DMS79 treated with DMSO at 0.1 percent for 48 hours (cell line): ENCODE measurements around the gene MORC2.

Source experiments
- DNase-seq: peaks from one replicate; lab custom pipeline; 2025; lab: John Stamatoyannopoulos, UW

The MORC2 gene

DNA sequence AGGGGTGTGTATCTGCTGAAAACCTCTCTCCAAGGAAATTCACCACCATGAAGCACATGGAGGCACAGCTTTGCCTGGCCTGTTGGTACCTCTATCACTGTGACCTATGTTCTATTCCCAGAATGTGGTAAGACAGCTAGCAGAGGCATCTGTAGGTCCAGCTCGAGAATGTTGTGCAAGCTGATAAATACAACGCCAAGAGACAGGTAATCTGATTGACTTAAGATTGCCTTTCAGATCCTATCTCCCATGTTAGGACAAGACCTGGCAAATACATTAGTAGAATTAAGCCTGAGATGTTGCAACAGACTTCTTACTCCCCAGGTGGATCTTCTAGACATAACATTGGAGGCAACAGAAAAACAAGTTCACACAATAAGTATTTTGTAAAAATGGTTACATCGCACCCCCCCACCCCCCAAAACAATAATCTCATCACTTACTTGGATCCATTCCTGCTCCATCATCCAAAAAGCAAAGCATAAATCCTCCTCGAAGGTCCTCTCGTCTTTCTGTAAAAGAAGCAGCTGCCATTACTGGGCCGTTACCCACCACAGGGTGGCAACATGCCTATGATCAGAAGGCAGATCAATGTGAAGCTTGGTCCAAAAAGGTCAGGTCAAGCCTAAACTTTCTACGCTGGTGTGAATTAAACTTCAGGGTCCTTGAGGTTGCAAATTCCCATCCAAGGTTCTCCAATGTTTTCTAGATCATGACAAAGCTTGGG is 18.5 kb downstream of the MORC2 start:
- no peak for DNase-seq

DNA sequence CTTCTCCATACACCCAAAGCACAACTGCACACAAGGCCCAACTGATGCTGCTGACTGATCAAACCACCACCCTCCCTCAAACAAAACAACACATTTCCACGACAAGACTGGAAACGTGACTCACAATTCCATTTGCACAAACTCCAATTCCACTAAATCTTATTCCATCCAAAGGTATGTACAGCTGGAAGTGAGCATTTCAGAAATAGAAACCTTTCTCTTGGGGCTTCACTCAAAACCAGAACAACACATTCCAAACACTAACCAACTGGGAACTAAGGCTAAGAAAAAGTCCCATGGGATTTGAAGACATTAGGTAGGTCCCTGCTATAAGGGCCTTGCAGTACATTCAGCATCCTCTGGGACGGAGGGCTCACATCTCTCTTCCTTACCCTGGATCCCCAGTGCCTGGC is 19.6 kb downstream of the MORC2 start:
- DNase-seq, result no peak

DNA sequence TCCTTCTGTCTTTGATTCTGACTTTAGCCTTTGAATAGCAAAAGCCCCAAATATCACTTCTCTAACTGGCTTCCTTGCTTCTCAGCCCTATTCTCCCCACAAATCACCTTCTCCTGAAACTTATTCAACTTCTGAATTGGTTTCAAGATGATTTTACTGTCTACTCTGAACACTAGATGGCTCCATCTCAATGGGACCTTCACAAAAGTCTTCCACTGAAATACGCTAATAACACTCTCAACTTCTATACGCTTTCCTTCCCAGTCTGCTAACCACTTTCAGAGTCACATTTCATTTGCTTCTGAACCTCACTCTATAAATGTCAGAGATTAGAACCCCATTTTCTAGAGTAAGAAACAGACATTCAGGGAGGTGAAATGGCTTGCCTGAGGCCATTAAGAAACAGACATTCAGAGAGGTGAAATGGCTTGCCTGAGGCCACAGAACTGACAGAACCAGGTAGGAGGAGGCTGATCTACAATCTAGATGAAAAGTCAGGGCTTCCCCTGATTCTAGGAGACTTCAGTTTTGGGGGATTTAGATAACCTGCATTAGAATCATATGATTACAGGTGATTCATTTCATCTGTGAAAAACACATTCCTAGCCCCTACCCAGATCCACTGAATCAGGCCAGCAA is 20.6 kb downstream of the MORC2 start:
- no peak for DNase-seq

DNA sequence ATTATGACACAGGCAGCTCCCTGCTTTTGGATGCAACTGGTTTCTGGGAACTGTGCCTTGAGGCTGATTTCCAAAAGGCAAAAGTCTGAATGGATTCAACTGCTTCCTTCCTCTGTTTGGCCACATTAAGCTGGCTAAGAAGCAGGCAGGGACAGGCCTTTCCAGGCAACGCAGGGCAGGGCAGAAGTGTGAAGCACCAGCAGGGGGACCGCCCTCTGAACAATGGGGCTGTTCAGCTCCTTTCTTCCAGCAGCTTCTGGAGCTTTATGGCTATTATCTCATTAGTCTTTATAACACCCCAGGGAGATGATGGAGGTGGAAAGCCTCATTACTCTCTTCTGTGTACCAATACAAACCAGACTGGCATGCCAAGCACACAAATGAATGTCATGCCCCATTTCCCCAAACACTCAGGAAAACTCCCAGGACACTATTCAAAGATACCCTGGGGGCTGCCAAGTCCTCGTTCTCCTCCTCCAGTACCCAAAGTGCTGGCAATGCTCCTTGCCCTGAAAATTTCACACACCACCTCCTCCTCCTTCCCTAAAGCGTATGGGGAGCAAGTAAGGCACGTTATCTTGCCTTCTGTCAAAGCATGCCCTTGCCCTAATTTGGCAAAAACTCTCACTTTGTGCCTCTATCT is 21.3 kb downstream of the MORC2 start:
- DNase-seq, result peak; percentile 86

DNA sequence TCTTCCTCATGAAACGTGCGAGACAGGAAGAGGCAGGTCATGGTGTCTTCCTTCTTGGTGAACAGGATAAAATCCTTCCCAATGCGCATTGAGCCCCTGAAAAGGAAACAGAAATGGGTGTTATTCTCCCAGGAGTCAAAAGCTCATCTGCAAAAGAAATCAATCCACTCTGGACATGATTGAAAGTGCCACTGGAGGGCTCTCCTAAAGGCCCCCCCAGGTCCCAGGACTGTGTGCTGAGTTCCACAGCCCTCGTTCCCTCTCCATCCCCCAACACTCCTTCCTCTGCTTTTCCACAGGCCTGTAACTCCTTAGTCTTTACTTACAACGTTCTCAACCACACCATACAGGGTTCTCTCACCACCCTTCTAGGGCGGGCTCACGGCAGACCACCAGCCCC is 22.2 kb downstream of the MORC2 start:
- no peak for DNase-seq

DNA sequence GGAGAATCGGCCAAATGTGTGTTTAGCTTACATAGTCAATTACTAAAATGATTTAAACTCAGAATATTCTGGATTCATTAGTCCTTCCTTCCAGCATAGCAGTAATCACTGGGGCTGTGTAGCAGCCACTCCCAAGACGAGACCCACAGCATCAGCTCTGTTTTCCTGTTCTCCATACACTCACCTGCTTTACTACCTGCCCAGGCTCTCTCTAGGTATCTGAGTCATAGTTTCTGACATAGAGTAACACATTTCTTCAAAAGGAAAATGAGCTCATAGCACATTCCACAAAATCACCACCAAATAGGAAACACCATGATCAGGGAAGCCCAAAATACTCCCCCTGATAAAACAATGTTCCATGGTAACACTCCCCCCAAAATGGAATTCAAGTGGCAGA is 22.9 kb downstream of the MORC2 start:
- no peak for DNase-seq

DNA sequence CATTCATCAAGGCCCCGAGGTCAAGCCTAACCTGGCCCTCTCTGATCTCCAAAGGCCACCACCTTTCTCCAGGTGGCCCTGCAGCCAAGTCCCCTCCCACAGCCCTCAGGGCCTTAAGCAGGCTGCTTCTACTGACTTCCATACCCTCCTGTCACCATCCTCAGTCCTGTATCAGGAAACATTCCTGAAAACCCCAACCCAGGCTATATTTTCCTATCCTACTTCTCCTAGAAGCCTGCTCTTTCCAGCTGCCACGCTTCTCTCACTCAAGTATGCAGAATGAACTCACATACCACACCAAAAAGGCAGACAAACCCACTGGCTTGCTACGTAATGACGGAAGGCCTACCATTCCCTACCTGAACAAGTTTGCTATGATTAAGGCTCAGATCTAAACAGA is 23.6 kb downstream of the MORC2 start:
- DNase-seq, result no peak

DNA sequence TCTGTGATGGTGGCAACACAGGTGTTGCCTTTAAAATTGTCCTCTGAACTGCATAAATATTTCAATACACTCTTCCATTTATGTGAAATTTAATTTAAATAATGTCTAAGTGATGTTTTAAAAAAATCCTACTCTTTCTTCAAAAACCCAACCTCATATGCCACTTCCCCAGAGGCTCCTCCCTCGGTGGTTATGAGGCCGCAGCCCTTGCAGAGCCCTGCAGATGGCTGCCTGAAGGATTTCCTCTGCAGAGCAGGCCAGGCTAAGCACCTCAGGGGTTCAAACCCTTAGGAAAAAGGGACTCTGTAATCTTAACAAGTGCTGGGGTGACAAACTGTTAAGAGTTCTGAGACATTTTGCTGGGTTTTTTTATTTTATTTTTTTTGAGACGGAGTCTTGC is 25.2 kb downstream of the MORC2 start:
- DNase-seq, result no peak

DNA sequence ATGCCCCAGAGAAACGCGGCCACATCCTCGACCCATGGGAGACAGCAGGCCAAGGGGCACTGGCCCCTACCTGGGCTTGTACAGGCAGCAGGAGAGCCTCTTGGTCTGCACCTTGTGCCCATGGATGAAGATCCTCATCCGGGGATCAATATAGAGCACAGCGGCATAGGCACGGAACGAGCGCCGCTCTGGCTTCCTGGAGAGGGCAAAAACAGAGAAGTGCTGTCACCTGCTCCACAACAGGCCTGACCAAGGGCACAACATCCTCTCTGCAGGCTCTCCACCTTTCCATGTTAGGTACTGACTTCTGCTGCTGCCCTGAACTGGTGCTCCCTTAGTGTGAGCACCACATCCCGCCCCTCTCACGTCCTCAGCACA is 27.2 kb downstream of the MORC2 start:
- DNase-seq, result no peak

DNA sequence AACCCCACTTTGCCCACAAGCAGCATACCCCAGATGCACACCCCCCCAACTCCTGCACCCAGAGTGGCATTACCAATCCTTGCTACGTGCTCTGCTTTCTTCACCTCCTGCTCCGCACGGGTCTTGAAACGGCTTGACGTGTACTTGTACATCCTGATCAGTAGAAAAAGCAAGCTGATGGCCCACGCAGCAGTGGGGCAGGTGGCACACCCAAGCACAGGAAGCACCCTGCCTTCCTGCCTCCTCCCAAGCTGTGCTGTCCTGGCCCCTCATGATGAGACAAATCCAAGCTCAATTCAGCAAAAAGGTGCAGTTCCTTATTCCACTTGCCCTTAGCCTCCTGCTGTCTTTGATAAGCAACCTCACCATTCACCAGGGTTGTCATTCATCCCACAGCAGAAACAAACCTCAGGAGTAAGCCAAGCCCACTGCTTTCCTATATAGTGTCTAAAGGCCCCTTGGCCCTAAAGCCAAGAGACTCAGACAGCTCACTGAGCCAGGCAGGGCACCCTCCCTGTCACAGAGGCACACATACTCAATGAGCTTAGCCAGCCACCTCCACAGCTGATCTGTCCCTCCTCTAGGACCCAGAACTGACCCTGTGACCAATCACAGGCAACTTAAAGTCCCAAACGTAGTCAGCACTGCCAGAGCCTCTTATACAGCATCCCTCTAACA is 27.8 kb downstream of the MORC2 start:
- no peak for DNase-seq

DNA sequence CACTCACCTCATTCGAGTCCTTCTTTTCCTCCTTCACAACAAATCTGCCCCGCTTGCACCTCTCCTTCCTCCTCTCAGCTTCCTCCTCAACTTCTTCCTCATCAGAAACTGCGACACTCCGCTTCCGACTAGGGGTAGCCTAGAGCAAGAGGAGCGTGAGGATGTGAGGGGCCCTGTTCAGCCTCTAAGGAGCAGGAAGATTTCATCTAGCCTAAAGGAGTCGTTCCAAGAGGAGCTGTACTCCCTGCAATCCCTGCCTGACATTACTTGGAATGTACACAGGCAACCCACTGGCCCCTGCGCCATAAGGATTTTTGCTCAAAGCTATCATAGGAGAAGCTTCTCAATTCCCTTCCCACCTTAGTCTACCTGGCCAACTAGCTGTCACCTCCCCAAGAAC is 34.5 kb downstream of the MORC2 start:
- no peak for DNase-seq

DNA sequence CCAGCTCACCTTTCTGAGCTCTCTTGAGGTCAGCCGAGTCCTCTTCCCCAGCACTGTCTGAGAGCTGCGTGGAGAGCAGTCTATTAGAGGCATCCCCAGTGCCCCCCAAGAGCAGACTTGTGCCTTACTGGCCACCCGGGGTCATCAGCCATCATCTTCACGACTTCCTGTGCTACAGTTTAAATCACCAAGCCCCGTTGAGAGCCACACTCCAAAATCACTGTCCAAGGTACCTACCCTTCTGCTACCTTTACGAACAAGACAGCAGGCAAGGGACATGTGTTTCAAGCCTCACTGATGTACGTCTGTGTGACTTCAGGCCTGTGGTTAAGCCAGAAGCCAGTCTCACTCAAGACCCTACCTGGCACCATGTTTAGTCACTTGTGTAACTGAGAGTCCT is 35.1 kb downstream of the MORC2 start:
- DNase-seq, result no peak

DNA sequence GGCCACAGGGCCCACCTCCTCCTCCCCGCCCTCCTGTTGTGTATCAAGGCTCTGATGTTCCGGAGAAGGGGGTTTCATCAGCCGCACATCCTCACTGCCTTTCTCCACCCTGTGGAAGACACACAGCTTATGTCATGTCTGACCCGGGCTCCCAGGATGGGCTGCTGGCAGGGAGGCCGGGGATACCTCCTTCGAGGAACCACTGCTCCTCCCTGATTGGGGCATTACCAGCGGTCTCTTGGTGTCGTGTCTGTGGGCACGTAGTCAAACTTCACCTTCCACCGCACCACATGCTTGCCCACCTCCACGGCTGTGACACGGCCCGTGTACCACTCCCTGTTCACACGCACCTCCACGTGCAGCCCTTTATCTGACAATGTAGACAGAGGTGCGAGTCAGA is 35.9 kb downstream of the MORC2 start:
- DNase-seq, result no peak

DNA sequence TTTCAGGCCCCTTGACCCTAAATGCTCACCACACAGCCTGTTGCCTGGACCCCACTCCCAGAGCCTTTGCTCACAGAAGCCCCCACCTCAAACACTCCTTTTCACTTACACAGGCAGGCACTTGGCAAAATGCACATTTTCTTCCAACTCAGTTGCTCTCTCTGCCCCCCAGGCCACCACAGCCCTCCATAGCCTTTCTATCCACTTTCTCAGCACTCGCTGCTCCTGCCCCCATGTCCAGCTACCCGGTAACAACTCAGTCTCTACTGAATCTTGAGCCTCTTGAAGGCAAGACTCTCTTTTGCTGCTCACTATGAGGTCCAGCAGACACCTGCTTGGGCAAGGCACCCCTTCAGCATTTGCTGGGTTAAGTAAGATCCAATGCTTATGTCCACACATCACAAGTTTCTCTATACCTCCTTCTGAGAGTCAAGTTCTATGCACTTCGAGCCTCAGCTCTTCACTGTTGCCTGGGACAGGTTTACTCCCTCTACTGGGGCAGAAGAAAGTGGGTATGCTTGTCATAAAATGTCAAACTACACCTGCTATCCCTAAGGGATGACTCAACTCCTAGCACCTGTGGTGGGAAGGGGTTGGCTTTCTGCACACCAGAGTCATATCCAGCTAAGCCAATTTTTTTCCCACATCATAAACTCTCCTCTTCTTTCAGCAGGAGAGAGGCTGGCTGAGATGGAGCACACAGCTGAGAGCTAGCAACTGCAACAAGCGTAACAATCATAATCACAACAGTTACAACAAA is 36.9 kb downstream of the MORC2 start:
- no peak for DNase-seq

DNA sequence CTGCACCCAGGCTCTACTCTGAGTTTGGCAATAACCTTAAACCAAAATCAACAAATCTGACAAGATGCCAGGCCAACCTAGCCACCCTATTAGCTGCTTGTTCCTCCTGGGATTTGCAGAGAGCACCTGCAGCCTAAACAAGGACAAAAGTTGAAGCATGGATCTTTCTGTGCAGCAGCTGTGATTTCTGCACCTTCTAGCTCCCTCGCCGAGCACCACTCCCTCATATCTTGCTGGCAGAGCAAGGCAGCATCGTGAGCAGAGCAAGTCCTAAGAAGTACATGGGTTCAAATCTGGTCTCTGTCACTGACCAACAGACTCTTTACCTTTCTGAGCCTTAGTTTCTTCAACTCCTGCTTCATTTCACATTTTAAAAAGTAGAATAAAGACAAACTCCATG is 38.3 kb downstream of the MORC2 start:
- no peak for DNase-seq

DNA sequence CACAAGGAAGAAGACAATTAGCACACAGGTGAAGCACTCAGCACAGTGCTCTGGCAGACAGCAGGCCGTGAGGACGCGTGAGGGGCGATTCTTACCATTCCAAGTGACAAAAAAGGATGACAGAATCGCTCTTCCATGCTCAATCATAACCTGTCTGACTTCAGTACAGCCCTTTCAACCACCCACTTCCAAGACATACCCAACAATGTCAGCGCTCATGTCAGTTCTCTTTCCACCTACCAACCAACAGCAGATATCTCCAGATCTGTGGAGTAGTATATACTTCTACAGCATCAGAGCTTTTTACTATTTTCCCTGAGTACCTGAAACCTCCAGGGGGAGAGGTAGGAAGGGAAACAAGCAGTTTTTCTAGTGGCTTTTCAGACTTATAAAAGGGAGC is 40.2 kb downstream of the MORC2 start:
- no peak for DNase-seq

DNA sequence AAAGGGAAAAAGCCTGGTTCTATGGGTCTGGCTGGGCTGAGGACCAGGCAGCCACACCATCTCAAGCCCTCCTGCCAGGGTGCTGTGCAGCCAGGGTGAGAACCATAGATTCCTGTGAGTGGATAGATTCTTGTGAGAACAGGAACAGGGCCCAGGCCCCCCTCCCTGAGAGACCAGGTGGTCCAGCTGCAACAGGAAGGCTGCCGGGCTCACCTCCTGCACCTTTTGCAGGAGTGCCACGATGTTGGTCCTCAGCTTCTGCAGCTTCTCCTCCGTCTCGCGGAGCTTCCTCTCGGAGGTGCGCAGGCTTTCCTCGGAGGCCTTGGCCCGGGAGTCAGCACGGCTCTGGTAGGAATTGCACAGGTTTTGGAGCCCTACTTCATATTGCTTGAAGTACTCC is 40.8 kb downstream of the MORC2 start:
- DNase-seq, result no peak

DNA sequence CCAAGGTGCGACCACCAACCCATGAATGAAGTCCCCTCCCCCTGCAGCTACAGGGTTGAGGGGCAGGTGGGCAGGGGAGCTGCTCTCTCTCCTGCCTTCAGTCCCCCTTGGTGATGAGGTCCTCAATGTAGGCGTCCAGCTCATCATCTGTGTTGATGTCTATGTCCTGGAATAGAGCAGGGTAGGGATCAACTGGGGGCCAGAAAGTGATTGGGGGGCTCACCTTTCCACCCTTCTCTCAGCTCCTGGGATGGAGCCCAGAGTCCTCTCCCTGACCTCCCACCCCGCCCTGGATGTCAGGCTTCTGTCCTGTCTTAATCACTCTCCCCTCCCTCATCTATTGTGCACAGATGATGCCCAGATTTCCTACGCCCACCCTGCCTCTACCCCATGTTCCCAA is 41.9 kb downstream of the MORC2 start:
- no peak for DNase-seq

DNA sequence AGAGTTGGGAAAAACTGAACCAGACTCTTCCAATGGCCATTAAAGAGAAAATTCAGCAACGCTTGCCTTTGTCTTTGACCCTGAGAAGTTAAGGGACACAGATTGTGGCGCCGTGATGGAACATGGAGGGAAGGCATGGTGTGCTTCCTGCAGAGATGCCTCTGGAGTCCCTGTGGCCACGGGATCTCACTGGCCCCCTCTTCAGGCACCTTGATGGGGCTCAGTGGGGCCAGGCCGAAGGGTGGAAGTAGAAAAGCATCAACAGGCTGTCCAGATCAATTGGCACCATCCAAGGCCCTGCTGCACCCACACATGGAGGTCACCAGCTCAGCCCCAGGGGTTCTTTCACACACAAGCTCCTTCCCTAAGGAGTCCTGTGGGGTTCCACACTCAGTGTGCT is 42.9 kb downstream of the MORC2 start:
- DNase-seq, result no peak

DNA sequence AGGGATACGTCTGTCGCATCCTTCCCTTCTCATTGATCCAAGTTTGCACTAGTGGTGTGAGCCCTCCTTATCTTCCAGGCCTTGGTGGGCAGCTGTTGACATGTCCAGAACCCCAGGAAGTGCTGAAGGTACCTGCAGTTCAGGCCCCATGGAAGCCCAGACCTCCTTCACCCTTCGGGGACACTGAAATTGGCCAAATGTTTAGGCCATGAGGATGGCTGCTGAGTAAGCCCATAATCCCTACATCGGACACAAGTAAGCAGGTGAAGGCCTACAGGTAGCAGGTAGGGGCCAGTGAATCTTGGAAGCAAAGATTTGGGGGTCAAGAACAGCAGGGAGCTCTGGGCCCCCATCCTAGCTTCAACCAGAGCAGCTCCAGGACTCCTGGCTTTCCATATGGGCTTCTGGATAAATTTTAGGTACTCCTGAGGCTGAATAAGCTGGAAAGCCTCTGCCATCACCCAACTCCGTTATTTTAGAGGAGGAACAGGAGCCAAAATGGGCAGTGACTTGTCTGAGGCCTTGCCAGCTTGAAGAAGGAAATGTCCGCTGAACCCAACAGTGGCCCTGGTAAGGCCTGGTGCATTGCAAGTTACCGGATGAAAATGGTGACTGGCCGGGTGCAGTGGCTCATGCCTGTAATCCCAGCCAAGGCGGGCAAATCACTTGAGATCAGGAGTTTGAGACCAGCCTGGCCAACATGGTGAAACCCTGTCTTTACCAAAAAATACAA is 45.2 kb downstream of the MORC2 start:
- DNase-seq, result no peak

DNA sequence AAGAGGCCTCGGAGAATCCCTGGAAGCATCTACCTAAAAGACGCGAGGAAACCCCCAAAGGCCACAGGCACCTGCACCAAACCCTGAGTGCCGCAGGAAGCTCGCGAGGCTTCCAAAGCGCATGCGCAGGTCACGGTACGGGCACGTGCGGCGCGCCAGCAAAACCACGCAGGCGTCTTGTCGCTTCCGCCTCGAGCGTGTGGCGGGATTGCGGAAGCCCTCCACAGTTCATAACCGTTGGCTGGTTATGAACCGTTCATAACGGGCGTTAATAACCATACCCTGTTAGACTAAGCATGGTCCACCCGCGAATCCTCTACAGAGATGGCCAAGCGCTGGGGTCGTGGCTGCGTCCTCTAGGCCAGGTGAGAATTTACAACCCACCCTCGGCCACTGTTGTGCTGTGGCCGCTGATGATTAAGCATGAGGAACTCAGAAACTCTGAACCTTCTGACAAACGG is 46.4 kb downstream of the MORC2 start:
- no peak for DNase-seq

DNA sequence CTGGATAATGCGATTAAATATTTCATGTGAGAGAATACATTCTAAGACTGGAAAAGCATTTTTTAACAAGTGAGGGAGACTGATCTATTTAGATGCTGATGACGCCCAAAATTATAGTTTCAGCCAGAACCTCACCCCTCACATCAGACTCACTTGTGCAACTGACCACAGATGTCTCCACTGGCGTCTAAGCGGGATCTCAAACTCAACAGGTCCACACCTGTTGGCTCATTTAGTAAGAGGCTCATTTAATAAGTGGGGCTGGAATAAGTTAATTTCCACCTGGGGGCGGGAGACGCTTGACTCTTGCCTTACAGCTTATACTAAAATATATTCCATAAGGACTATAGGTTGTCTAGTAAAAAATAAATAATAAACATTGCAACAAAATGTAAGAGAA is 47.5 kb downstream of the MORC2 start:
- DNase-seq, result no peak
